WTC11 (cell line): ENCODE results near the gene PARD3B. TPM values are rescaled to one million over a fixed set of nuclear protein-coding genes. Genes with fewer than 3 reads are reported as not detected.

Source experiments
- ATAC-seq: fragments of 200-7000 bp; cut with Tn5 transposase; 2 replicates; pipeline ENCODE4 v1.10.0; 2021; ENCODE audit warnings: mild to moderate bottlenecking, moderate library complexity
- CTCF ChIA-PET: fragments of 300-600 bp; sonication (Branson Sonifier 250); formaldehyde crosslinking; loops from one replicate; lab custom pipeline; 2021; ENCODE audit warnings: antibody characterized with exemption; lab: Charles Lee
- POLR2A ChIA-PET: fragments of 350-600 bp; sonication (Branson Sonifier 250); formaldehyde crosslinking; loops from one replicate; lab custom pipeline; 2021; ENCODE audit warnings: antibody characterized with exemption; lab: Charles Lee
- DNase-seq: peaks from one replicate; pipeline ENCODE4 v3.0.0; 2021; ENCODE audit warnings: low spot score
- H3K27ac Mint-ChIP-seq: 2 replicates; pipeline ENCODE4 v1.8.0; 2021; ENCODE audit warnings: mixed read lengths
- H3K27me3 Mint-ChIP-seq: 2 replicates; pipeline ENCODE4 v1.8.0; 2021; ENCODE audit warnings: low read depth, mild to moderate bottlenecking, moderate library complexity, mixed read lengths
- H3K36me3 Mint-ChIP-seq: 2 replicates; pipeline ENCODE4 v1.8.0; 2021; ENCODE audit warnings: mixed read lengths
- H3K4me1 Mint-ChIP-seq: 2 replicates; pipeline ENCODE4 v1.8.0; 2022; ENCODE audit warnings: mixed read lengths
- H3K4me3 Mint-ChIP-seq: 2 replicates; pipeline ENCODE4 v1.8.0; 2021; ENCODE audit warnings: mild to moderate bottlenecking, moderate library complexity, mixed read lengths
- H3K9me3 Mint-ChIP-seq: 2 replicates; pipeline ENCODE4 v1.8.0; 2021; ENCODE audit warnings: mixed read lengths
- ESRRA ChIP-seq: sonication (generic); formaldehyde crosslinking; IDR thresholded peaks from 2 replicates; pipeline ENCODE4 v1.8.1; 2022; ENCODE audit warnings: mild to moderate bottlenecking, missing genetic modification reagents, borderline replicate concordance
- FOXK1 ChIP-seq: sonication (generic); formaldehyde crosslinking; IDR thresholded peaks from 2 replicates; pipeline ENCODE4 v1.8.0; 2022; ENCODE audit warnings: mild to moderate bottlenecking, moderate library complexity, missing genetic modification reagents
- FOXP1 ChIP-seq: sonication (generic); formaldehyde crosslinking; IDR thresholded peaks from 2 replicates; pipeline ENCODE4 v1.8.0; 2022; ENCODE audit warnings: missing genetic modification reagents, mild to moderate bottlenecking, moderate library complexity, borderline replicate concordance
- IRF2 ChIP-seq: sonication (generic); formaldehyde crosslinking; IDR thresholded peaks from 2 replicates; pipeline ENCODE4 v1.8.0; 2022; ENCODE audit warnings: low read depth, missing genetic modification reagents, borderline replicate concordance
- JAZF1 ChIP-seq: fragments of 250-450 bp; sonication (Bioruptor Pico); IDR thresholded peaks from 2 replicates; pipeline ENCODE4 v1.9.0; 2021; ENCODE audit warnings: moderate library complexity, mild to moderate bottlenecking, inconsistent platforms
- NFYB ChIP-seq: sonication (generic); formaldehyde crosslinking; conservative IDR thresholded peaks from 2 replicates; pipeline ENCODE4 v1.8.0; 2022; ENCODE audit warnings: low read depth, missing genetic modification reagents
- SP1 ChIP-seq: sonication (generic); formaldehyde crosslinking; conservative IDR thresholded peaks from 2 replicates; pipeline ENCODE4 v1.8.1; 2022; ENCODE audit warnings: missing genetic modification reagents
- TEAD1 ChIP-seq: sonication (generic); formaldehyde crosslinking; IDR thresholded peaks from 2 replicates; pipeline ENCODE4 v1.8.0; 2022; ENCODE audit warnings: mild to moderate bottlenecking, missing genetic modification reagents
- ZNF121 ChIP-seq: sonication (generic); formaldehyde crosslinking; IDR thresholded peaks from 2 replicates; pipeline ENCODE4 v1.8.0; 2023; ENCODE audit warnings: missing genetic modification reagents
- total RNA-seq: library from RNA; stranded (reverse); gene quantifications from 3 replicates; pipeline ENCODE4 v1.2.3, GENCODE V29; 2021
- TF ChIP-seq, protein P1 (sequence below): sonication (generic); formaldehyde crosslinking; conservative IDR thresholded peaks from 2 replicates; pipeline ENCODE4 v1.8.1; 2022; ENCODE audit warnings: mild to moderate bottlenecking, missing genetic modification reagents
- TF ChIP-seq, protein P2 (sequence below): fragments of 250-450 bp; sonication (Bioruptor Pico); IDR thresholded peaks from 2 replicates; pipeline ENCODE4 v1.9.0; 2021; ENCODE audit warnings: mild to moderate bottlenecking, borderline replicate concordance
- TF ChIP-seq, protein P3 (sequence below): sonication (generic); formaldehyde crosslinking; IDR thresholded peaks from 2 replicates; pipeline ENCODE4 v1.8.1; 2022; ENCODE audit warnings: mild to moderate bottlenecking, missing genetic modification reagents, moderate library complexity, borderline replicate concordance
- TF ChIP-seq, protein P4 (sequence below): sonication (generic); formaldehyde crosslinking; IDR thresholded peaks from 2 replicates; pipeline ENCODE4 v1.8.0; 2022; ENCODE audit warnings: mild to moderate bottlenecking, missing genetic modification reagents
- TF ChIP-seq, protein P5 (sequence below): sonication (generic); formaldehyde crosslinking; IDR thresholded peaks from 2 replicates; pipeline ENCODE4 v1.8.0; 2022; ENCODE audit warnings: mild to moderate bottlenecking, missing genetic modification reagents

PARD3B gene
- total RNA-seq, 1 experiment from 2014 or later: 5.6 TPM

DNA sequence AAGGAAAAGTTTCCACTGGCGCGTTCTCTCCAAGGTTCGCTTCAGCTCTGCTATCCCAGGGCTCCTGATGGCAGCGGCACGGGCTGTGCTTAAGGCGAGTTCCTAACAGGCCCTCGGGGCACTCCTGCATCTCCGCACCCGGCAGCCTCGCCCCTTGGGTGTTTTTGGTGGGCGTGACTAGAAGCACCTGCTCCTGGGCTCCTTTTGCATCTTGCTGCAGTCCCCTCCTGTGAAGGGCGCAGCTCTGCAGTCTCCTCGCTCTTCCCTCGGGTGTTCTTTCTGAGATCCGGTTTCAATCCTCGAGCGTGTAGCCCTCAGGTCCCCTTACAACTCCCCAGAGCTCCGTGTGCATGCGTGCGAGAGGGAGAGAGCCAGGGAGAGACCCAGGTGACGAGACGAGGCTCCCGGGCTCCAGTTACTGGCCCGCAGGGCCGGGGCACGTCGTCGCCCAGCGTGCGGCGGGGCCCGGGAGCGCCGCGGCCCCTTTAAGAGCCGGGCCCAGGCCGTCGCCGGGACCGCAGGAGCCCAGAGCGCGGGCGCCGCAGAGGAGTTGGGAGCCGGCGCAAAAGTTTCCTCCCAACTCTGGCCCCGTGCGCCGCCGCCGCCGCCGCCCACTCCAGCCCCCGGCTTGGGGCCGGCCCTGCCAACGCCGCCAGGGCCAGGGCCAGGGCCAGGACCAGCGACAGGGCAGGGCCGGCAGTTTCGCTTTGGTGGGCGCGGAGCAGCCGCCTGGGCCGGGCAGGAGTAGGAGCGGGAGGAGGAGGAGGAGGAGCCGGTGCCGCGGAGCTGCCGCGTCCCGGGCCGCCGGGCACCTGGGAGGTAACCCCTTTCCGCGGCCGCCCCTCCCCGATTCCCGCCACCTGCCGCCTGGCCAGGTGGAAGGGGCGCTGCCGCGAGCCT, at the start of gene PARD3B (continued):
- TF ChIP-seq, protein P1, sequence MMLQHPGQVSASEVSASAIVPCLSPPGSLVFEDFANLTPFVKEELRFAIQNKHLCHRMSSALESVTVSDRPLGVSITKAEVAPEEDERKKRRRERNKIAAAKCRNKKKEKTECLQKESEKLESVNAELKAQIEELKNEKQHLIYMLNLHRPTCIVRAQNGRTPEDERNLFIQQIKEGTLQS (CRISPR knock-in tag): peak; percentile 15; the same call in 1 of the 2 replicates
- TF ChIP-seq FOXK1: 0 out of 2 replicates have a peak, but pooled peaks have one; percentile 12
- TF ChIP-seq SP1 (CRISPR knock-in tag): peak; percentile 53
- 0 out of 2 replicates have a peak, but pooled peaks have one; percentile 22 for TF ChIP-seq ESRRA (CRISPR knock-in tag)
- TF ChIP-seq, all 79 proteins: peak for 36

DNA sequence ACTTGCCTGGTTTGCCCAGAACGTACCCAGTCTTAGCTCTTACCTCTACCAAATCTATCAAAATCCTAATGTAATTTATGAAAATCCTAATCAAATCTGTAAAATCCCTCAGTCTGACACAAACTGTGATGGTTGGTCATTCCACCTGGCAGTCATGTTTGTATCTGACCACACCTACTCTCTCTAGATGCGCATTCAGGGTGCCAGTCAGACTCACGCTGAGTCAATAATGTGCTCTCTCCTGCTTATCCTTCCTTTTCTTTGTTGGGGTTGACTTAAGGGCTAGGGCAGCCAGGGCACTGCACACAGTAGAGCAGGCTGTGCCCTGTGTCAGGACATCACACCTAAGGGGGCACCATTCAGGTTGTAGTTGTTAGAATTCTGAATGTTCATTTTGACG, 48.5 kb upstream of the PARD3B start:
- ATAC-seq (peak; percentile 46), DNase-seq (no peak)
- Mint-ChIP-seq H3K9me3 (no peaks in the 10 kb centered on the region), H3K36me3 (no peaks in the 10 kb centered on the region), H3K4me1 (peaks cover 5% of the 10 kb centered on the region), H3K4me3 (no peak overlapping the region), H3K27me3 (no peaks in the 10 kb centered on the region), H3K27ac (no peak overlapping the region)
- no peak for TF ChIP-seq IRF2 (CRISPR knock-in tag)
- ChIA-PET CTCF (no interaction called here), POLR2A (no interaction called here)

DNA sequence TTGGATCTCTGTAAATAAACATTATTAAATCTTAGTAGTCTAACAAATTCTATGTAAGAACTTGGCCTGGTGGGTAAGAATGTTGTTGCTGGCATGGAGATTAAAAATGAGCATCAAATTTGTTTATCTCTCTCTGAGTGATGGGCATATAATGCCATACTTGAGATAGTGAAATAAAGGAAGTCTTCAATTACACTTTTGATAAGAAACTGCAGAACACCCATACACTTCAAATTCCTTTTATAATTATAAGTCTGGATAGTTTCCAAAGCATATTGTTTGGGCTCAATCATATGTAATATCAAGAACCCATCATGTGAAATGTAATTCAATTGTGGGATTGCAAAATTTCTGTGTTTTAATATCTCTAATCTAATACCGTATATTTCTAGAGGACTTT, 47.4 kb upstream of the PARD3B start:
- POLR2A ChIA-PET: no interaction called here
- no peak overlapping the region for H3K27ac Mint-ChIP-seq
- no peaks in the 10 kb centered on the region for H3K27me3 Mint-ChIP-seq
- ATAC-seq (no peak), DNase-seq (no peak)
- H3K36me3 Mint-ChIP-seq: no peaks in the 10 kb centered on the region
- H3K9me3 Mint-ChIP-seq: no peaks in the 10 kb centered on the region
- H3K4me1 Mint-ChIP-seq: peaks cover 5% of the 10 kb centered on the region
- TF ChIP-seq, protein P2, sequence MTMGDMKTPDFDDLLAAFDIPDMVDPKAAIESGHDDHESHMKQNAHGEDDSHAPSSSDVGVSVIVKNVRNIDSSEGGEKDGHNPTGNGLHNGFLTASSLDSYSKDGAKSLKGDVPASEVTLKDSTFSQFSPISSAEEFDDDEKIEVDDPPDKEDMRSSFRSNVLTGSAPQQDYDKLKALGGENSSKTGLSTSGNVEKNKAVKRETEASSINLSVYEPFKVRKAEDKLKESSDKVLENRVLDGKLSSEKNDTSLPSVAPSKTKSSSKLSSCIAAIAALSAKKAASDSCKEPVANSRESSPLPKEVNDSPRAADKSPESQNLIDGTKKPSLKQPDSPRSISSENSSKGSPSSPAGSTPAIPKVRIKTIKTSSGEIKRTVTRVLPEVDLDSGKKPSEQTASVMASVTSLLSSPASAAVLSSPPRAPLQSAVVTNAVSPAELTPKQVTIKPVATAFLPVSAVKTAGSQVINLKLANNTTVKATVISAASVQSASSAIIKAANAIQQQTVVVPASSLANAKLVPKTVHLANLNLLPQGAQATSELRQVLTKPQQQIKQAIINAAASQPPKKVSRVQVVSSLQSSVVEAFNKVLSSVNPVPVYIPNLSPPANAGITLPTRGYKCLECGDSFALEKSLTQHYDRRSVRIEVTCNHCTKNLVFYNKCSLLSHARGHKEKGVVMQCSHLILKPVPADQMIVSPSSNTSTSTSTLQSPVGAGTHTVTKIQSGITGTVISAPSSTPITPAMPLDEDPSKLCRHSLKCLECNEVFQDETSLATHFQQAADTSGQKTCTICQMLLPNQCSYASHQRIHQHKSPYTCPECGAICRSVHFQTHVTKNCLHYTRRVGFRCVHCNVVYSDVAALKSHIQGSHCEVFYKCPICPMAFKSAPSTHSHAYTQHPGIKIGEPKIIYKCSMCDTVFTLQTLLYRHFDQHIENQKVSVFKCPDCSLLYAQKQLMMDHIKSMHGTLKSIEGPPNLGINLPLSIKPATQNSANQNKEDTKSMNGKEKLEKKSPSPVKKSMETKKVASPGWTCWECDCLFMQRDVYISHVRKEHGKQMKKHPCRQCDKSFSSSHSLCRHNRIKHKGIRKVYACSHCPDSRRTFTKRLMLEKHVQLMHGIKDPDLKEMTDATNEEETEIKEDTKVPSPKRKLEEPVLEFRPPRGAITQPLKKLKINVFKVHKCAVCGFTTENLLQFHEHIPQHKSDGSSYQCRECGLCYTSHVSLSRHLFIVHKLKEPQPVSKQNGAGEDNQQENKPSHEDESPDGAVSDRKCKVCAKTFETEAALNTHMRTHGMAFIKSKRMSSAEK (CRISPR knock-in tag): no peak
- TF ChIP-seq, protein P3, sequence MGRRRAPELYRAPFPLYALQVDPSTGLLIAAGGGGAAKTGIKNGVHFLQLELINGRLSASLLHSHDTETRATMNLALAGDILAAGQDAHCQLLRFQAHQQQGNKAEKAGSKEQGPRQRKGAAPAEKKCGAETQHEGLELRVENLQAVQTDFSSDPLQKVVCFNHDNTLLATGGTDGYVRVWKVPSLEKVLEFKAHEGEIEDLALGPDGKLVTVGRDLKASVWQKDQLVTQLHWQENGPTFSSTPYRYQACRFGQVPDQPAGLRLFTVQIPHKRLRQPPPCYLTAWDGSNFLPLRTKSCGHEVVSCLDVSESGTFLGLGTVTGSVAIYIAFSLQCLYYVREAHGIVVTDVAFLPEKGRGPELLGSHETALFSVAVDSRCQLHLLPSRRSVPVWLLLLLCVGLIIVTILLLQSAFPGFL (CRISPR knock-in tag): no peak
- TF ChIP-seq, protein P4, sequence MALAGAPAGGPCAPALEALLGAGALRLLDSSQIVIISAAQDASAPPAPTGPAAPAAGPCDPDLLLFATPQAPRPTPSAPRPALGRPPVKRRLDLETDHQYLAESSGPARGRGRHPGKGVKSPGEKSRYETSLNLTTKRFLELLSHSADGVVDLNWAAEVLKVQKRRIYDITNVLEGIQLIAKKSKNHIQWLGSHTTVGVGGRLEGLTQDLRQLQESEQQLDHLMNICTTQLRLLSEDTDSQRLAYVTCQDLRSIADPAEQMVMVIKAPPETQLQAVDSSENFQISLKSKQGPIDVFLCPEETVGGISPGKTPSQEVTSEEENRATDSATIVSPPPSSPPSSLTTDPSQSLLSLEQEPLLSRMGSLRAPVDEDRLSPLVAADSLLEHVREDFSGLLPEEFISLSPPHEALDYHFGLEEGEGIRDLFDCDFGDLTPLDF (CRISPR knock-in tag): no peak
- no peak for TF ChIP-seq JAZF1 (CRISPR knock-in tag)
- TF ChIP-seq NFYB (CRISPR knock-in tag): no peak
- no peak for TF ChIP-seq FOXP1 (CRISPR knock-in tag)
- TF ChIP-seq ZNF121 (CRISPR knock-in tag): no peak
- TF ChIP-seq, protein P5, sequence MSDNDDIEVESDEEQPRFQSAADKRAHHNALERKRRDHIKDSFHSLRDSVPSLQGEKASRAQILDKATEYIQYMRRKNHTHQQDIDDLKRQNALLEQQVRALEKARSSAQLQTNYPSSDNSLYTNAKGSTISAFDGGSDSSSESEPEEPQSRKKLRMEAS (CRISPR knock-in tag): no peak
- no peak for TF ChIP-seq TEAD1 (CRISPR knock-in tag)
- CTCF ChIA-PET: no interaction called here
- no peak overlapping the region for H3K4me3 Mint-ChIP-seq
